Mesenchymal stem cell (in vitro differentiated cells and primary cell): ENCODE measurements around the gene CAPZB.
A peak's percentile ranks its signal among the peaks of the same experiment; 100 is the strongest.

ENCODE experiments used
- DNase-seq: peaks from one replicate; pipeline ENCODE4 v3.0.0-alpha.2; 2013
- H2AFZ ChIP-seq: one replicate; pipeline ENCODE4 v1.6.1; 2013; ENCODE audit warnings: low read depth, mild to moderate bottlenecking, control low read depth, inconsistent platforms, low read length, moderate library complexity
- H2AK5ac ChIP-seq: 2 replicates; pipeline ENCODE4 v1.6.1; 2013; ENCODE audit warnings: low read length, moderate library complexity, mild to moderate bottlenecking, inconsistent platforms; ENCODE audit not compliant: severe bottlenecking
- H2BK120ac ChIP-seq: one replicate; pipeline ENCODE4 v1.6.1; 2013; ENCODE audit warnings: low read depth, mild to moderate bottlenecking, inconsistent platforms, low read length, moderate library complexity
- H2BK12ac ChIP-seq, 2 experiments: one replicate each; pipeline ENCODE4 v1.6.1; 2013; ENCODE audit warnings: inconsistent platforms in 2 of 2, low read length in 2 of 2, mild to moderate bottlenecking in 2 of 2, moderate library complexity in 2 of 2, control low read depth in 1 of 2
- H2BK15ac ChIP-seq: one replicate; pipeline ENCODE4 v1.6.1; 2013; ENCODE audit warnings: mild to moderate bottlenecking, low read depth, inconsistent platforms; ENCODE audit not compliant: poor library complexity, severe bottlenecking
- H2BK5ac ChIP-seq: 2 replicates; pipeline ENCODE4 v1.6.1; 2013; ENCODE audit warnings: low read depth, mild to moderate bottlenecking, low read length, control low read depth, inconsistent platforms; ENCODE audit not compliant: poor library complexity, severe bottlenecking
- H3K14ac ChIP-seq, 2 experiments: one replicate each; pipeline ENCODE4 v1.6.1; 2013; ENCODE audit warnings: inconsistent platforms in 2 of 2, low read length in 2 of 2, control low read depth in 1 of 2, mild to moderate bottlenecking in 1 of 2, moderate library complexity in 1 of 2
- H3K18ac ChIP-seq, 2 experiments: one replicate each; pipeline ENCODE4 v1.6.1; 2013; ENCODE audit warnings: inconsistent platforms in 2 of 2, low read length in 2 of 2, control low read depth in 1 of 2, low read depth in 1 of 2, mild to moderate bottlenecking in 1 of 2
- H3K23ac ChIP-seq, 2 experiments: one replicate each; pipeline ENCODE4 v1.6.1; 2013; ENCODE audit warnings: inconsistent platforms in 2 of 2, low read length in 2 of 2, mild to moderate bottlenecking in 2 of 2, moderate library complexity in 2 of 2, control low read depth in 1 of 2
- H3K27ac ChIP-seq: 2 replicates; pipeline ENCODE4 v1.5.1; 2013; ENCODE audit warnings: mild to moderate bottlenecking, moderate library complexity, low read length, control low read depth, inconsistent platforms; ENCODE audit not compliant: poor library complexity, severe bottlenecking
- H3K27me3 ChIP-seq, 2 experiments: 2 replicates each; pipeline versions ENCODE4 v1.6.1 to v1.7.0; 2013; ENCODE audit warnings: low read length in 2 of 2, mild to moderate bottlenecking in 2 of 2, moderate library complexity in 2 of 2, control low read depth in 1 of 2, inconsistent platforms in 1 of 2; ENCODE audit not compliant: control insufficient read depth in 1 of 2, insufficient read depth in 1 of 2
- H3K36me3 ChIP-seq, 2 experiments: 2 replicates each; pipeline versions ENCODE4 v1.6.1 to v1.7.0; 2013; ENCODE audit warnings: low read length in 2 of 2, control low read depth in 1 of 2, inconsistent platforms in 1 of 2, low read depth in 1 of 2, mild to moderate bottlenecking in 1 of 2; ENCODE audit not compliant: insufficient read depth in 2 of 2, control insufficient read depth in 1 of 2
- H3K4ac ChIP-seq, 2 experiments: one replicate each; pipeline ENCODE4 v1.6.1; 2013; ENCODE audit warnings: inconsistent platforms in 2 of 2, low read length in 2 of 2, mild to moderate bottlenecking in 2 of 2, moderate library complexity in 2 of 2, control low read depth in 1 of 2, low read depth in 1 of 2
- H3K4me1 ChIP-seq: 2 replicates; pipeline ENCODE4 v1.6.1; 2013; ENCODE audit warnings: low read depth, low read length, control low read depth; ENCODE audit not compliant: control insufficient read depth, insufficient read depth
- H3K4me2 ChIP-seq: 2 replicates; pipeline ENCODE4 v1.6.1; 2013; ENCODE audit warnings: low read length, mild to moderate bottlenecking, inconsistent platforms; ENCODE audit not compliant: poor library complexity, severe bottlenecking
- H3K4me3 ChIP-seq, 2 experiments: 2 replicates each; pipeline versions ENCODE4 v1.5.1 to v1.7.0; 2013; ENCODE audit warnings: low read length in 2 of 2, mild to moderate bottlenecking in 2 of 2, control low read depth in 1 of 2, low read depth in 1 of 2; ENCODE audit not compliant: insufficient read depth in 1 of 2
- H3K79me1 ChIP-seq: replicated peaks from 2 replicates; pipeline ENCODE4 v1.6.1; 2013; ENCODE audit warnings: mild to moderate bottlenecking, control low read depth, low read length, inconsistent platforms; ENCODE audit not compliant: poor library complexity, severe bottlenecking
- H3K9ac ChIP-seq: 2 replicates; pipeline ENCODE4 v1.7.0; 2013; ENCODE audit warnings: mild to moderate bottlenecking, low read length, moderate library complexity
- H3K9me3 ChIP-seq: 2 replicates; pipeline ENCODE4 v1.7.0; 2013; ENCODE audit warnings: mild to moderate bottlenecking, low read length; ENCODE audit not compliant: control insufficient read depth
- H4K8ac ChIP-seq: one replicate; pipeline ENCODE4 v1.6.1; 2013; ENCODE audit warnings: inconsistent platforms, mild to moderate bottlenecking, low read length, moderate library complexity
- H4K91ac ChIP-seq: one replicate; pipeline ENCODE4 v1.6.1; 2013; ENCODE audit warnings: mild to moderate bottlenecking, low read length, inconsistent platforms
- WGBS: methylation state at CpG from one replicate; pipeline ENCODE4 v1.1.7; 2013; ENCODE audit warnings: mixed read lengths; 5-methylcytosine and 5-hydroxymethylcytosine counted together

Gene CAPZB

DNA sequence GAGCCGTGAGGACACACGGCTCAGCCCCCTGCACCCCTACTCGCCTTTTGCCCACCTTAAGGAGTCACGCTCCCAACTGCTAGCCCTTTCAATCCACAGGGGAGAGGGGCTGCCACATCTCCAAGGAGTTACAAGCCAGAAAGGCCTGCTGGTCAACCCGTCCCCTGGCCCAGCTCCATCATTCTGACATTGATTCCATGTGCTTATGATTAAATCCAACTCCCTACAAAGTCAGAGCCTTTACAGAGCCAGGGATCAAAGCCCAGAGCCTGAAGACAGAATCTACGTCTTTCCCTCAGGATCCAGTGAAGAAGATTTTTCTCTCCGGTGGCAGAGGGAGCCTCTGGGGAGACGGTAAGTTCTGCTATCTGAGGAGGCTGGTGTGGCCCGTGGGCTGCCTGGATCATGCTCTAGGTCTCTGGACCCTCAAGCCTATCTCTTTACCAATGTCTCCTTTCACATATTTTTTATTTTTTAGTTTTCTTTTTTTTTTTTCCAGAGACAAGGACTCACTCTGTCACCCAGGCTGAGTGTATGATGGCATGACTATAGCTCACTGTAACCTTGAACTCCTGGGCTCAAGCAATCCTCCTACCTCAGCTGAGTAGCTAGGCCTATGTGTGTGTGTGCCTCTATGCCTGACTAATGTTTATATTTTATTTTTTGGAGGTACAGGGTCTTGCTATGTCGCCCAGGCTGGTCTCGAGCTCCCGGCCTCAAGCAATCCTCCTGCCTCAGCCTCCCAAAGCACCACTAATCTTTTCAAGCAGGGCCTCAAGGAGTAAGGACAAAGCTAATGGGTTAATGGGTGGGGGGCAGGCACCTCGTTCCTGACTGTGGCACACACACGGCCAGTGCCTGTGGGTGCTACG lies 111.9 kb downstream of the CAPZB start:
- Histone ChIP-seq H3K4me3 (peak overlapping the region in 1 of 2 experiments; percentile 38), H2AK5ac (no peak overlapping the region), H3K9ac (peak overlapping the region; percentile 66), H4K91ac (no peak overlapping the region), H3K9me3 (peaks cover 13% of the 10 kb centered on the region), H2AFZ (no peak overlapping the region), H2BK120ac (no peak overlapping the region), H4K8ac (no peak overlapping the region), H2BK15ac (no peak overlapping the region), H3K79me1 (peaks cover 69% of the 10 kb centered on the region), H3K23ac (no peak overlapping the region), H3K27me3 (no peaks in the 10 kb centered on the region), H2BK5ac (no peak overlapping the region), H3K4ac (no peak overlapping the region), H3K14ac (no peak overlapping the region), H3K18ac (no peak overlapping the region), H3K36me3 (peaks cover 72 to 82% of the 10 kb centered on the region in 2 experiments), H3K27ac (no peak overlapping the region), H3K4me1 (no peaks in the 10 kb centered on the region), H2BK12ac (no peak overlapping the region), H3K4me2 (no peak overlapping the region)
- no peak for DNase-seq
- 97% methylated on average over 12 of the region's 15 CpGs for WGBS

DNA sequence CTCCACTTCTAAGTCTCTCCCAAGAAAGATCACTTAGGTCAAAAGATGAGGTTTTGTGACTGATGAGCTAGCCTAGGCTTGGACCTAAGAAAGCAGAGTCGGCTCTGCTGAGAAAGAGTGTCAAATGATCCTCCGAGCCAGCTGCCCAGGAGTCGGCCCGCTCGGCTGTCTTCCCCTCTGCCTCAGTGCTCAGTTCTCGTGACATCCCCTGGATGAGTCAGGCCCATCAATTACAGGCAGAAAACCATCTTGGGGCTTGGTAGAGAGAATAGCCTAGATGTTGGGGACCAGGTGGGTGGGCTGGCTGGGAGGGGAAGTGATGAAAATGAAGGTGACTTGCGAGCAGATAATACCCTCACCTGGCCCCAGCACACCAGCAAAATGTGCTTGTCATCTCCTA lies 112.7 kb downstream of the CAPZB start:
- H3K18ac ChIP-seq = no peak overlapping the region
- H2BK12ac ChIP-seq = no peak overlapping the region
- no peak overlapping the region for H2AK5ac ChIP-seq
- H3K14ac ChIP-seq = no peak overlapping the region
- peak overlapping the region; percentile 66 for H3K9ac ChIP-seq
- no peak overlapping the region for H4K91ac ChIP-seq
- no peak overlapping the region for H2BK5ac ChIP-seq
- 86% methylated on average over 6 of the region's 7 CpGs for WGBS
- H3K4me1 ChIP-seq = peaks cover 2% of the 10 kb centered on the region
- peaks cover 64 to 81% of the 10 kb centered on the region in 2 experiments for H3K36me3 ChIP-seq
- no peak overlapping the region for H3K4ac ChIP-seq
- H3K4me3 ChIP-seq = peak overlapping the region in 1 of 2 experiments; percentile 38
- DNase-seq = no peak
- no peak overlapping the region for H3K23ac ChIP-seq
- H4K8ac ChIP-seq = no peak overlapping the region
- H3K4me2 ChIP-seq = no peak overlapping the region
- no peak overlapping the region for H3K27ac ChIP-seq
- peaks cover 13% of the 10 kb centered on the region for H3K9me3 ChIP-seq
- H2BK15ac ChIP-seq = no peak overlapping the region
- no peak overlapping the region for H2BK120ac ChIP-seq
- no peak overlapping the region for H2AFZ ChIP-seq
- no peaks in the 10 kb centered on the region for H3K27me3 ChIP-seq
- peaks cover 68% of the 10 kb centered on the region for H3K79me1 ChIP-seq

DNA sequence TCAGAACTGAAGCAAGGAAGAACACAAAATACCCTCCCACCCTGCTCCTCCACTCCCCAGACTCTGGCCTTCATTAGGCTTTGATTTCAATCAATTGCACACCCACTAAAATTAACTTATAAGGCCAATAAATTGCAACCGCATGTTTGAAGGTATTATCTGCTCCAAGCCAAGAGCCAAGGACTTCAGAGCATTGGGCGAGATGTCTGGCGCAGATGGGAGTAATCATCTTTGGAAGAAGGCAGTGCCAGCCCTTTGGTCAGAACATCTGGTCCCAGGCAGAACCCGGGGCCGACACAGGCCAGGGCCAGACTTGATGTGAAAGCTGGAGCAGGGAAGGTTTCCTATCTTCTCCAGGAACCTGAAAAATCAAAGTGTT lies 113.2 kb downstream of the CAPZB start:
- Histone ChIP-seq H3K4me1 (peaks cover 5% of the 10 kb centered on the region), H3K9me3 (peaks cover 12% of the 10 kb centered on the region), H3K27ac (no peak overlapping the region), H3K18ac (no peak overlapping the region), H2BK15ac (no peak overlapping the region), H3K14ac (no peak overlapping the region), H2BK120ac (no peak overlapping the region), H3K4me3 (no peak overlapping the region), H2BK12ac (no peak overlapping the region), H2AFZ (no peak overlapping the region), H3K36me3 (peaks cover 63 to 85% of the 10 kb centered on the region in 2 experiments), H4K91ac (no peak overlapping the region), H3K4me2 (no peak overlapping the region), H4K8ac (no peak overlapping the region), H3K79me1 (peaks cover 68% of the 10 kb centered on the region), H3K4ac (no peak overlapping the region), H2BK5ac (no peak overlapping the region), H3K9ac (peak overlapping the region; percentile 66), H3K23ac (no peak overlapping the region), H3K27me3 (no peaks in the 10 kb centered on the region), H2AK5ac (no peak overlapping the region)
- DNase-seq = no peak
- WGBS = 98% methylated on average over 5 of the region's 5 CpGs

DNA sequence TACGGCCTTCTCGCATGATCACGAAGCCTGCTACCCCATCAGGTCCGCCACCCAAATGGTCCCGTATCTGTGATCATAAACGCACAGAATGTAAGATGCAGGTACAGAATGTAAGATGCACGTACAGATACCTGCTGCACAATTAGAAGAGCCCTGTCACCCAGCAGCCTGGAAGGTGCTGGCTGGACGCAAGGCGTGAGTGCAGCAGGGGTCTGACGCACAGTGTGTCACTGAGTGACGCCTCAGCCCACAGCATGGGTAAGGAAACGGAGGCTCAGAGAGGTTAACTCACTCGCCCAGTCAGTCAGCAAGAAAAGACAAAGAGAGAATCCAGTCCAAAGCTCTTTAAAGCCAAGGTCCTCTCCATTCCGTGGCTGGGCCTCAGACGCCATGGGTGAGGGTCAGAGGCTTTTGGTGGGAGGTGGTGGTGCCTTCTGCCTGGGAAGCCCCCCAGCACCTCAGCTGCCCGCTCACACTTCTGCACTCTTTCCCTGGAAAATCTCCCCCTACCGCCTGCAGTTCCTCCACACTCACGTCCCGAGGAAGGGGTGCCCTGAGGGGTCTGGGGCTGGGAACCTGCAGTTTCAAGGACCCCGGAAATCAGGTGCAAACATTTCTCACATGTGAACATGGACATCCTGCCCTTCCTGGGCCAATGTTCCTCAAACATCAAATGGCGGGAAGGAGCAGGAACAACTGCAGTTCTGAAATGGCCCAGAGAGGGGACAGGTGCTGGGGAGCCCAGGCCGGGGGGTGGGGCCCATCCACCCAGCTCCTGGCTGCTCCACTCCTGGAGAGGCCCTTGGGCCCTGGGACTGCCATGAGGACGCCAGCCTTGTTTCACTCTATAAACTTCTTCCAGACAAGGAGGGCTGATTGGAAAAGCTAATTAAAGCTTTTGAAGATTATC lies 113.9 kb downstream of the CAPZB start:
- Histone ChIP-seq H3K79me1 (peaks cover 70% of the 10 kb centered on the region), H2BK12ac (no peak overlapping the region), H4K91ac (no peak overlapping the region), H3K36me3 (peaks cover 62 to 85% of the 10 kb centered on the region in 2 experiments), H2AFZ (no peak overlapping the region), H2BK15ac (no peak overlapping the region), H2AK5ac (no peak overlapping the region), H2BK5ac (no peak overlapping the region), H3K27ac (no peak overlapping the region), H3K4me2 (no peak overlapping the region), H3K27me3 (no peaks in the 10 kb centered on the region), H3K9me3 (peaks cover 5% of the 10 kb centered on the region), H3K4ac (no peak overlapping the region), H4K8ac (no peak overlapping the region), H2BK120ac (no peak overlapping the region), H3K4me1 (peaks cover 8% of the 10 kb centered on the region), H3K9ac (no peak overlapping the region), H3K23ac (no peak overlapping the region), H3K14ac (no peak overlapping the region), H3K4me3 (no peak overlapping the region), H3K18ac (no peak overlapping the region)
- DNase-seq = no peak
- 97% methylated on average over 22 of the region's 23 CpGs for WGBS
